ENCODE measurements around the gene FNBP1.

- TF ChIP-seq CTCF (IDR thresholded peaks at IDR 0.05; ENCODE audit: insufficient read depth, low read length, poor library complexity, severe bottlenecking) (no peak), EZH2phosphoT487 (conservative IDR thresholded peaks at IDR 0.05; ENCODE audit: low read length) (no peak)
Observed at GRCh38 chr9:129875181-129875611, 167.8 kb downstream of the FNBP1 start.
